GM23338 (cell line): ENCODE data around the gene SPIRE1. TPM values are rescaled to one million over a fixed set of nuclear protein-coding genes. Genes with fewer than 3 reads are reported as not detected.

Experiments used
- EZH2 ChIP-seq: fragments of 200-600 bp; sonication (generic); IDR thresholded peaks from one replicate; pipeline ENCODE4 v1.8.0; 2017; ENCODE audit warnings: antibody characterized with exemption, mild to moderate bottlenecking, low read depth; ENCODE audit not compliant: unreplicated experiment
- JUNB ChIP-seq: IDR thresholded peaks from one replicate; pipeline ENCODE4 v1.6.1; 2016; ENCODE audit warnings: antibody characterized with exemption; ENCODE audit not compliant: unreplicated experiment
- POLR2AphosphoS5 ChIP-seq: IDR thresholded peaks from 2 replicates; pipeline ENCODE4 v1.6.1; 2016; ENCODE audit warnings: antibody characterized with exemption, low read depth
- STAT1 ChIP-seq: IDR thresholded peaks from one replicate; pipeline ENCODE4 v1.6.1; 2016; ENCODE audit warnings: antibody characterized with exemption; ENCODE audit not compliant: unreplicated experiment
- ZNF114 ChIP-seq: fragments of 250-450 bp; sonication (Bioruptor Pico); IDR thresholded peaks from 2 replicates; pipeline ENCODE4 v1.5.0; 2020; ENCODE audit warnings: mild to moderate bottlenecking, moderate library complexity
- polyA plus RNA-seq: library from polyadenylated mRNA; unstranded; fragments of >200 nt; fragmentation: Nextera tagmentation; extraction: Ambion mirVana; gene quantifications from 2 replicates; pipeline ENCODE4 v1.2.1, GENCODE V29; 2016
- total RNA-seq: library from RNA; depleted of rRNA; stranded (reverse); fragments of >200 nt; shearing (Covaris generic); gene quantifications from 2 replicates; pipeline ENCODE4 v1.2.3, GENCODE V29; 2014
- TF ChIP-seq, protein P1 (sequence below): fragments of 250-450 bp; sonication (Bioruptor Pico); IDR thresholded peaks from 2 replicates; pipeline ENCODE4 v1.5.0; 2020; ENCODE audit warnings: mild to moderate bottlenecking, moderate library complexity
- TF ChIP-seq, protein P2 (sequence below): IDR thresholded peaks from 2 replicates; pipeline ENCODE4 v1.6.1; 2016; ENCODE audit warnings: antibody characterized with exemption

SPIRE1 gene
- total and polyA plus RNA-seq, 2 experiments from 2014 or later = 2.9 to 15.5 TPM

DNA sequence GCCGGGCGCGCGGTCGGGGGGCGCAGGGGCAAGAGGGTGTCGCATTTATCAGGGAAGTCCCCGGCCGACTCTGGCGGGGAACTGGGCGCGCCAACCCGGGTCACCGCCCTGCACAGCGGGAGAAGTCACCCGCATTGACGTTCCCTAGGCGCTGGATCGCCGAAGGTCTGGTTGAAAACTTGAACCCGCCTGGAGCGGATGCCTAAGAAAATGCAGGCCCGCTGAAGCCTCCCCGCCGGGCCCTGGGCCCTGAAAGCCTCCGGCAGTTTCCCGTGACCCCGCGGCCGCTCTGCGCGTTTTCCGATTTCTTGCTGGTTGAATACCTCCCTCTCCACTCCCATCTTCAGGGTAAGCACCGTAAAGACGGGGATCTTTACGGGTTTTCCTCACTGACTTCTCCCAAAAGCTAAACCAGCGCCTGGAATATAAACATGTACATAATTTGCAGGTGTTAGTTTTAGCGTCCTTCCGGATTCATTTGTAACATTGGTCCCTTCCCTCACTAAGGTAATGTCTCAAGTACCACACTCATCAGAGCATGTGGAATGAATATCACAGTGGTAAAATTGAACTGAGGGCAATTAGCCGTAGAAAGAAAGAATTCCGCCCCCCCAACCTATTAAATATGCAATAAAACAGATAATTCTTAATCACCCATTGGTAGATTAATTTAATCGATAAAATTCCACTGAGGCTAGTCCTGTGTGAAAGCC, 675 bp upstream of the SPIRE1 start (continued):
- TF ChIP-seq, protein P1, sequence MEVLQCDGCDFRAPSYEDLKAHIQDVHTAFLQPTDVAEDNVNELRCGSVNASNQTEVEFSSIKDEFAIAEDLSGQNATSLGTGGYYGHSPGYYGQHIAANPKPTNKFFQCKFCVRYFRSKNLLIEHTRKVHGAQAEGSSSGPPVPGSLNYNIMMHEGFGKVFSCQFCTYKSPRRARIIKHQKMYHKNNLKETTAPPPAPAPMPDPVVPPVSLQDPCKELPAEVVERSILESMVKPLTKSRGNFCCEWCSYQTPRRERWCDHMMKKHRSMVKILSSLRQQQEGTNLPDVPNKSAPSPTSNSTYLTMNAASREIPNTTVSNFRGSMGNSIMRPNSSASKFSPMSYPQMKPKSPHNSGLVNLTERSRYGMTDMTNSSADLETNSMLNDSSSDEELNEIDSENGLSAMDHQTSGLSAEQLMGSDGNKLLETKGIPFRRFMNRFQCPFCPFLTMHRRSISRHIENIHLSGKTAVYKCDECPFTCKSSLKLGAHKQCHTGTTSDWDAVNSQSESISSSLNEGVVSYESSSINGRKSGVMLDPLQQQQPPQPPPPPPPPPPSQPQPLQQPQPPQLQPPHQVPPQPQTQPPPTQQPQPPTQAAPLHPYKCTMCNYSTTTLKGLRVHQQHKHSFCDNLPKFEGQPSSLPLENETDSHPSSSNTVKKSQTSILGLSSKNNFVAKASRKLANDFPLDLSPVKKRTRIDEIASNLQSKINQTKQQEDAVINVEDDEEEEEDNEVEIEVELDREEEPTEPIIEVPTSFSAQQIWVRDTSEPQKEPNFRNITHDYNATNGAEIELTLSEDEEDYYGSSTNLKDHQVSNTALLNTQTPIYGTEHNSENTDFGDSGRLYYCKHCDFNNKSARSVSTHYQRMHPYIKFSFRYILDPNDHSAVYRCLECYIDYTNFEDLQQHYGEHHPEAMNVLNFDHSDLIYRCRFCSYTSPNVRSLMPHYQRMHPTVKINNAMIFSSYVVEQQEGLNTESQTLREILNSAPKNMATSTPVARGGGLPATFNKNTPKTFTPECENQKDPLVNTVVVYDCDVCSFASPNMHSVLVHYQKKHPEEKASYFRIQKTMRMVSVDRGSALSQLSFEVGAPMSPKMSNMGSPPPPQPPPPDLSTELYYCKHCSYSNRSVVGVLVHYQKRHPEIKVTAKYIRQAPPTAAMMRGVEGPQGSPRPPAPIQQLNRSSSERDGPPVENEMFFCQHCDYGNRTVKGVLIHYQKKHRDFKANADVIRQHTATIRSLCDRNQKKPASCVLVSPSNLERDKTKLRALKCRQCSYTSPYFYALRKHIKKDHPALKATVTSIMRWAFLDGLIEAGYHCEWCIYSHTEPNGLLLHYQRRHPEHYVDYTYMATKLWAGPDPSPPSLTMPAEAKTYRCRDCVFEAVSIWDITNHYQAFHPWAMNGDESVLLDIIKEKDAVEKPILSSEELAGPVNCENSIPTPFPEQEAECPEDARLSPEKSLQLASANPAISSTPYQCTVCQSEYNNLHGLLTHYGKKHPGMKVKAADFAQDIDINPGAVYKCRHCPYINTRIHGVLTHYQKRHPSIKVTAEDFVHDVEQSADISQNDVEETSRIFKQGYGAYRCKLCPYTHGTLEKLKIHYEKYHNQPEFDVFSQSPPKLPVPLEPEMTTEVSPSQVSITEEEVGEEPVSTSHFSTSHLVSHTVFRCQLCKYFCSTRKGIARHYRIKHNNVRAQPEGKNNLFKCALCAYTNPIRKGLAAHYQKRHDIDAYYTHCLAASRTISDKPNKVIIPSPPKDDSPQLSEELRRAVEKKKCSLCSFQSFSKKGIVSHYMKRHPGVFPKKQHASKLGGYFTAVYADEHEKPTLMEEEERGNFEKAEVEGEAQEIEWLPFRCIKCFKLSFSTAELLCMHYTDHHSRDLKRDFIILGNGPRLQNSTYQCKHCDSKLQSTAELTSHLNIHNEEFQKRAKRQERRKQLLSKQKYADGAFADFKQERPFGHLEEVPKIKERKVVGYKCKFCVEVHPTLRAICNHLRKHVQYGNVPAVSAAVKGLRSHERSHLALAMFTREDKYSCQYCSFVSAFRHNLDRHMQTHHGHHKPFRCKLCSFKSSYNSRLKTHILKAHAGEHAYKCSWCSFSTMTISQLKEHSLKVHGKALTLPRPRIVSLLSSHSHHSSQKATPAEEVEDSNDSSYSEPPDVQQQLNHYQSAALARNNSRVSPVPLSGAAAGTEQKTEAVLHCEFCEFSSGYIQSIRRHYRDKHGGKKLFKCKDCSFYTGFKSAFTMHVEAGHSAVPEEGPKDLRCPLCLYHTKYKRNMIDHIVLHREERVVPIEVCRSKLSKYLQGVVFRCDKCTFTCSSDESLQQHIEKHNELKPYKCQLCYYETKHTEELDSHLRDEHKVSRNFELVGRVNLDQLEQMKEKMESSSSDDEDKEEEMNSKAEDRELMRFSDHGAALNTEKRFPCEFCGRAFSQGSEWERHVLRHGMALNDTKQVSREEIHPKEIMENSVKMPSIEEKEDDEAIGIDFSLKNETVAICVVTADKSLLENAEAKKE (CRISPR knock-in tag) = no peak
- TF ChIP-seq EZH2 (no peak), ZNF114 (CRISPR knock-in tag) (no peak), JUNB (no peak), STAT1 (no peak), POLR2AphosphoS5 (no peak)
- TF ChIP-seq, protein P2, sequence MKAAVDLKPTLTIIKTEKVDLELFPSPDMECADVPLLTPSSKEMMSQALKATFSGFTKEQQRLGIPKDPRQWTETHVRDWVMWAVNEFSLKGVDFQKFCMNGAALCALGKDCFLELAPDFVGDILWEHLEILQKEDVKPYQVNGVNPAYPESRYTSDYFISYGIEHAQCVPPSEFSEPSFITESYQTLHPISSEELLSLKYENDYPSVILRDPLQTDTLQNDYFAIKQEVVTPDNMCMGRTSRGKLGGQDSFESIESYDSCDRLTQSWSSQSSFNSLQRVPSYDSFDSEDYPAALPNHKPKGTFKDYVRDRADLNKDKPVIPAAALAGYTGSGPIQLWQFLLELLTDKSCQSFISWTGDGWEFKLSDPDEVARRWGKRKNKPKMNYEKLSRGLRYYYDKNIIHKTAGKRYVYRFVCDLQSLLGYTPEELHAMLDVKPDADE = no peak
